ENCODE data around the gene GRN. TPM values are rescaled to one million over a fixed set of nuclear protein-coding genes. Genes with fewer than 3 reads are reported as not detected.

GRN gene
- polyA plus RNA-seq, 2 of the 4 experiments (the other 2 are of a cell fraction): 111 to 197 TPM

- no peak overlapping the region for H3K4me2 ChIP-seq
- 78% methylated on average over 10 of the region's 10 CpGs for WGBS (ENCODE audit: missing lambda C conversion rate)
- H3K4me1 ChIP-seq: no peaks in the 10 kb centered on the region
- ATAC-seq (no peak), FAIRE-seq (no peak), DNase-seq (ENCODE audit: low read depth in 1 of 2, low spot score in 1 of 2) (no peak)
- TF ChIP-seq POLR2AphosphoS2 (conservative IDR thresholded peaks at IDR 0.05; ENCODE audit: low read length): no peak
- TF ChIP-seq CHD4 (IDR thresholded peaks at IDR 0.05; ENCODE audit: borderline replicate concordance): no peak
- TF ChIP-seq MYC (IDR thresholded peaks at IDR 0.05; ENCODE audit: borderline replicate concordance, low read length): no peak
- TF ChIP-seq, protein P1, sequence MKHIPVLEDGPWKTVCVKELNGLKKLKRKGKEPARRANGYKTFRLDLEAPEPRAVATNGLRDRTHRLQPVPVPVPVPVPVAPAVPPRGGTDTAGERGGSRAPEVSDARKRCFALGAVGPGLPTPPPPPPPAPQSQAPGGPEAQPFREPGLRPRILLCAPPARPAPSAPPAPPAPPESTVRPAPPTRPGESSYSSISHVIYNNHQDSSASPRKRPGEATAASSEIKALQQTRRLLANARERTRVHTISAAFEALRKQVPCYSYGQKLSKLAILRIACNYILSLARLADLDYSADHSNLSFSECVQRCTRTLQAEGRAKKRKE (CRISPR knock-in tag; IDR thresholded peaks at IDR 0.05; ENCODE audit: low read depth): no peak
- TF ChIP-seq FOXS1 (CRISPR knock-in tag; IDR thresholded peaks at IDR 0.05): no peak
- no peak for TF ChIP-seq HEYL (CRISPR knock-in tag; IDR thresholded peaks at IDR 0.05)
- TF ChIP-seq, protein P2, sequence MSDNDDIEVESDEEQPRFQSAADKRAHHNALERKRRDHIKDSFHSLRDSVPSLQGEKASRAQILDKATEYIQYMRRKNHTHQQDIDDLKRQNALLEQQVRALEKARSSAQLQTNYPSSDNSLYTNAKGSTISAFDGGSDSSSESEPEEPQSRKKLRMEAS (IDR thresholded peaks at IDR 0.05): no peak
- no peak for TF ChIP-seq TP53 (CRISPR knock-in tag; IDR thresholded peaks at IDR 0.05)
- no peak for TF ChIP-seq JUN (IDR thresholded peaks at IDR 0.05)
- no peak for TF ChIP-seq KDM5A (IDR thresholded peaks at IDR 0.05)
- TF ChIP-seq RARB (CRISPR knock-in tag; IDR thresholded peaks at IDR 0.05): no peak
- no peak for TF ChIP-seq FOSL2 (IDR thresholded peaks at IDR 0.05)
- TF ChIP-seq FOSL2 (CRISPR knock-in tag; IDR thresholded peaks at IDR 0.05): no peak
- TF ChIP-seq SMC3 (IDR thresholded peaks at IDR 0.05): no peak
- TF ChIP-seq HOXA7 (CRISPR knock-in tag; IDR thresholded peaks at IDR 0.05): no peak
- POLR2A ChIA-PET: no interaction called here
- H3K9me3 ChIP-seq: no peaks in the 10 kb centered on the region
- no peak overlapping the region for H3K4me3 ChIP-seq
- CTCF ChIA-PET: interaction anchor here (0.8 to 13.4 kb wide), 7 partner anchors 11 to 650 kb away, joined by 3 to 140 read pairs (median 4); partner anchors contain the start of genes FAM171A2 and GRN
- no peak overlapping the region for H3K27ac ChIP-seq
Measured at GRCh38 chr17:44372036-44372435, 26.9 kb downstream of the GRN start.

- FAIRE-seq: no peak
- H3K27ac ChIP-seq: no peak overlapping the region
- no peaks in the 10 kb centered on the region for H3K9me3 ChIP-seq
- H3K4me2 ChIP-seq: no peak overlapping the region
- H3K4me1 ChIP-seq: no peaks in the 10 kb centered on the region
- WGBS (ENCODE audit: missing lambda C conversion rate): 81% methylated on average over 18 of the region's 31 CpGs
- POLR2A ChIA-PET: no interaction called here
- H3K4me3 ChIP-seq: no peak overlapping the region
- no peak for DNase-seq (ENCODE audit: low read depth in 1 of 2, low spot score in 1 of 2)
- no peak for TF ChIP-seq RCOR1 (IDR thresholded peaks at IDR 0.05; ENCODE audit: low read depth, low read length)
- no peak for TF ChIP-seq HDAC2 (IDR thresholded peaks at IDR 0.05)
- no peak for TF ChIP-seq HOXB5 (CRISPR knock-in tag; IDR thresholded peaks at IDR 0.05)
- TF ChIP-seq NPAS2 (CRISPR knock-in tag; IDR thresholded peaks at IDR 0.05; ENCODE audit: borderline replicate concordance): no peak
- CTCF ChIA-PET: interaction anchor here (0.6 to 13.4 kb wide), 10 partner anchors 11 to 217 kb away, joined by 3 to 140 read pairs (median 8); partner anchors contain the start of gene FAM171A2
- ATAC-seq: peak; percentile 7 to 30; a peak in 3 of 6 replicates
Measured at GRCh38 chr17:44374306-44375195, 29.4 kb downstream of the GRN start.

DNA sequence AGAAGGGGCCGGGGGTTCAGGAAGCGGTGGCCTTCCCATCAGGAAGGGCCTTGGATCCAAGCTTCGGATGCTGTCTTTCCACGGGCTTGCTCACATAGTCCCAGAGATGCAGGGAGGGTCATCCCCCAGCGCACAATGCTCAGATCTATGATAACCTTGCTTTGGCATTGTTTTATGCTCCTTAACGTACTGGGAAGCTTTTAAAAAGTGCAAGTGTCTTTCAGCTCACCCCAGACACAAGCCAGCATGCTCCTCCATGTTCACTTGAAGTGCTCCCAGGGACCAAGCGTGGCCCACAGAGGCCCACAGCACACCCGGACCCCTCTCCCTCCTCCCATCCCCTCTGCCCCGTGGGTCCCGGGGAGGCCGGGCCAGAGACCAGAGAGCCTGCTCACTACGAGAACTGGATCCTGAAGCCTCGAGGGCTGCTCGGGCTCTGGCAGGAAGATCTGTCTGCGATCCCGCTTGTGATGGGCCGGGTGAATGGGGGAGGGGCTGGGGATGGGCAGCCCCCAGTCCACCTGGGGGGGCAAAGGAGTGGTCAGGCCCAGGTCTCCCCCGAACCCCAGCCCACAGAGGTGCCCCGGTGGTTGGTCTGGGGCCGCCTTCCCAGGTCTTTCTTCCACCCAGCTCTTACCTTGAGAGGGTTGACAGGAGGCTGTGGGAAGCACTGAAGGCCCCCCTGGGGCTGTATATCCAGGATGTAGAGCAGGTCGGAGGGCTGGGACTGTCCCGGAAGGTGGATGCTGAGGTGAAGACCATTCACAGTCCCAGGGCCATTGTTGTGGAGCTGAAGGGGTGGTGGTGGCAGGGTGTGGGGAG is 30.3 kb downstream of the GRN start:
- Histone ChIP-seq H3K4me1 (no peaks in the 10 kb centered on the region), H3K4me3 (no peak overlapping the region), H3K9me3 (no peaks in the 10 kb centered on the region), H3K27ac (no peak overlapping the region), H3K4me2 (no peak overlapping the region)
- WGBS (ENCODE audit: missing lambda C conversion rate): 75% methylated on average over 20 of the region's 22 CpGs
- FAIRE-seq (no peak), ATAC-seq (peak; percentile 23 to 46; a peak in 4 of 6 replicates), DNase-seq (ENCODE audit: low read depth in 1 of 2, low spot score in 1 of 2) (no peak)
- POLR2A ChIA-PET: no interaction called here
- CTCF ChIA-PET: interaction anchor here (0.5 to 13.4 kb wide), 19 partner anchors 9 to 337 kb away, joined by 3 to 140 read pairs (median 5); partner anchors contain the start of gene FAM171A2
- no peak for TF ChIP-seq MAZ (IDR thresholded peaks at IDR 0.05; ENCODE audit: borderline replicate concordance, low read depth, low read length)
- TF ChIP-seq, protein P2 (IDR thresholded peaks at IDR 0.05): no peak
- no peak for TF ChIP-seq ZSCAN20 (CRISPR knock-in tag; IDR thresholded peaks at IDR 0.05)
- TF ChIP-seq PHF8 (IDR thresholded peaks at IDR 0.05; ENCODE audit: borderline replicate concordance, low read depth): no peak
- TF ChIP-seq CEBPB (IDR thresholded peaks at IDR 0.05): no peak
- no peak for TF ChIP-seq JUN (IDR thresholded peaks at IDR 0.05)
- TF ChIP-seq HDAC2 (IDR thresholded peaks at IDR 0.05): no peak
- TF ChIP-seq CHD2 (IDR thresholded peaks at IDR 0.05; ENCODE audit: low read length, partially characterized antibody): no peak
- TF ChIP-seq NPAS2 (CRISPR knock-in tag; IDR thresholded peaks at IDR 0.05; ENCODE audit: borderline replicate concordance): no peak
- TF ChIP-seq KDM1A (IDR thresholded peaks at IDR 0.05; ENCODE audit: low read depth): no peak
- no peak for TF ChIP-seq HES2 (IDR thresholded peaks at IDR 0.05)
- TF ChIP-seq SREBF2 (IDR thresholded peaks at IDR 0.05): no peak

Data from A549 (cell line).